Activated T-cell treated with anti-CD3 and anti-CD28 coated beads, Interleukin-2, amount 50 U/mL, for 24 hours (primary cell): ENCODE measurements around the gene SCGB1D1.
A peak's percentile ranks its signal among the peaks of the same experiment; 100 is the strongest.

Experiments used
- DNase-seq: peaks from one replicate; pipeline ENCODE4 v3.0.0-alpha.2; 2020
- H3K27ac Mint-ChIP-seq: 2 replicates; pipeline ENCODE4 v1.8.0; 2020; ENCODE audit warnings: mild to moderate bottlenecking, mixed read lengths
- H3K27me3 Mint-ChIP-seq: 2 replicates; pipeline ENCODE4 v1.8.0; 2020; ENCODE audit warnings: mixed read lengths
- H3K36me3 Mint-ChIP-seq: 2 replicates; pipeline ENCODE4 v1.8.0; 2020; ENCODE audit warnings: low read depth, mixed read lengths
- H3K4me1 Mint-ChIP-seq: 2 replicates; pipeline ENCODE4 v1.8.0; 2020; ENCODE audit warnings: low read depth, mixed read lengths
- H3K4me3 Mint-ChIP-seq: 2 replicates; pipeline ENCODE4 v1.8.0; 2020; ENCODE audit warnings: mild to moderate bottlenecking, moderate library complexity, mixed read lengths
- H3K9me3 Mint-ChIP-seq: 2 replicates; pipeline ENCODE4 v1.8.0; 2020; ENCODE audit warnings: mixed read lengths

The SCGB1D1 gene

GRCh38 chr11:62150887-62151736 is 38.9 kb upstream of the SCGB1D1 start:
- H3K4me3 Mint-ChIP-seq = no peak overlapping the region
- H3K36me3 Mint-ChIP-seq = peaks cover 78% of the 10 kb centered on the region
- no peaks in the 10 kb centered on the region for H3K4me1 Mint-ChIP-seq
- no peak overlapping the region for H3K27ac Mint-ChIP-seq
- no peaks in the 10 kb centered on the region for H3K9me3 Mint-ChIP-seq
- no peak for DNase-seq
- H3K27me3 Mint-ChIP-seq = no peaks in the 10 kb centered on the region

- Mint-ChIP-seq H3K27me3 (no peaks in the 10 kb centered on the region), H3K27ac (no peak overlapping the region), H3K4me3 (no peak overlapping the region), H3K36me3 (peaks cover 72% of the 10 kb centered on the region), H3K4me1 (no peaks in the 10 kb centered on the region), H3K9me3 (no peaks in the 10 kb centered on the region)
- DNase-seq = peak; percentile 24
These were observed 38.3 kb upstream of the SCGB1D1 start for GRCh38 chr11:62151737-62152102.

GRCh38 chr11:62152245-62153086 is 37.5 kb upstream of the SCGB1D1 start:
- DNase-seq = no peak
- no peaks in the 10 kb centered on the region for H3K27me3 Mint-ChIP-seq
- no peaks in the 10 kb centered on the region for H3K4me1 Mint-ChIP-seq
- no peaks in the 10 kb centered on the region for H3K9me3 Mint-ChIP-seq
- no peak overlapping the region for H3K4me3 Mint-ChIP-seq
- H3K36me3 Mint-ChIP-seq = peaks cover 64% of the 10 kb centered on the region
- no peak overlapping the region for H3K27ac Mint-ChIP-seq

GRCh38 chr11:62153087-62153395 is 37.0 kb upstream of the SCGB1D1 start:
- H3K9me3 Mint-ChIP-seq = no peaks in the 10 kb centered on the region
- no peak overlapping the region for H3K27ac Mint-ChIP-seq
- H3K27me3 Mint-ChIP-seq = no peaks in the 10 kb centered on the region
- H3K36me3 Mint-ChIP-seq = peaks cover 59% of the 10 kb centered on the region
- no peak for DNase-seq
- H3K4me1 Mint-ChIP-seq = no peaks in the 10 kb centered on the region
- no peak overlapping the region for H3K4me3 Mint-ChIP-seq

DNA sequence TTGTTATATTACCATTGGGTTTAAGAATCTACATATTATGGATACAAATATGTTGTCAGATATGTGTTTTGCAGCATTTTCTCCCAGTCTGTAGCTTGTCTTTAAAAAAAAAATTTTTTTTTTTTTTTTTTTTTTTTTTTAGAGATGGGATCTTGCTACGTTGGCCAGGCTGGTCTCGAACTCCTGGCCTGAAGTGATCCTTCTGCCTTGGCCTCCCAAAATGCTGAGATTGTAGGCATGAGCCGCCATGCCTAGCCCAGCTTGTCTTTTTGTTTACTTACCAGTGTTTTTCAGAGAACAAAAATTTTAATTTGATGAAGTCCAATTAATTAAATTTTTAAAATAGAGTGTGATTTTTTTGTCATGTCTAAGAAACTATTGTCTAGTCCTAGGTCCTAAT is 36.4 kb upstream of the SCGB1D1 start:
- Mint-ChIP-seq H3K4me1 (no peaks in the 10 kb centered on the region), H3K27me3 (no peaks in the 10 kb centered on the region), H3K27ac (no peak overlapping the region), H3K36me3 (peaks cover 55% of the 10 kb centered on the region), H3K4me3 (no peak overlapping the region), H3K9me3 (no peaks in the 10 kb centered on the region)
- no peak for DNase-seq

- Mint-ChIP-seq H3K27ac (no peak overlapping the region), H3K9me3 (no peaks in the 10 kb centered on the region), H3K4me3 (no peak overlapping the region), H3K27me3 (peaks cover 32% of the 10 kb centered on the region), H3K4me1 (no peaks in the 10 kb centered on the region), H3K36me3 (peaks cover 17% of the 10 kb centered on the region)
- DNase-seq = no peak
These were observed 32.4 kb upstream of the SCGB1D1 start for GRCh38 chr11:62157603-62158002.

DNA sequence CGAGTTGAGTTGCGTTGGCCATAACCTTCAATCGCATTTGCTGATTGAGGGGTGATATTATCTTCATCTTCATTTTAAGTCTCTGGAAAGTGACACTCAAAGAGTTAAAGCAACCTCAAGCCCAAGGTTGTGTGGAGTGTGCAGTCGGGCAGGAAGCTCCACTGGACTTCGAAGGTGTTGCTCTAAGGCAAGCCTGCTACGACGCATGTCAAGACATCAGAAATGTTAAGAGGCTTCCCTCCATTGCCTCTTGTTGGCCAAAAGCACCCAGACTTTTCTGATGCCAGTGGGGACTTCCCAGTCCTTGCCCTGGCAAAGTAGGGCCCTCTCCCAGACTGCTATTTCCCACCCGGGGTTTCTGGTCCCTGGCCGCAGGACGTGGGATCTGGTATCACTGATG is 23.6 kb upstream of the SCGB1D1 start:
- peaks cover 3% of the 10 kb centered on the region for H3K4me1 Mint-ChIP-seq
- DNase-seq = no peak
- H3K27me3 Mint-ChIP-seq = peaks cover 44% of the 10 kb centered on the region
- H3K9me3 Mint-ChIP-seq = no peaks in the 10 kb centered on the region
- H3K36me3 Mint-ChIP-seq = no peaks in the 10 kb centered on the region
- no peak overlapping the region for H3K4me3 Mint-ChIP-seq
- H3K27ac Mint-ChIP-seq = no peak overlapping the region

DNA sequence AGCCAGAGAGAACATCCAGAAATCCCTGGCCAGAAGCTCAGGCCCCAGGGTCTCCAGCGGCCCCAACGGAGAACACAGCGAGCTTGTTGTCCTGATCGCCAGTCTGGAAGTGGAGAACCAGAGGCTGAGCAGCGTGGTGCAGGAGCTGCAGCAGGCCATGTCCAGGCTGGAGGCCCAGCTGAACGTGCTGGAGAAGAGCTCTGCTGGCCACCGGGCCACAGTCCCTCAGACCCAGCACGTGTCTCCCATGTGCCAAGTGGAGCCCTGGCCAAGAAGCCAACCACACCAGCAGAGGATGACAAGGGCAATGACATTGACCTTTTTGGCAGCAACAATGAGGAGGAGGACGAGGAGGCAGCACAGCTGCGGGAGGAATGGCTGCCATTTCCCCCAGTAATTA is 20.6 kb upstream of the SCGB1D1 start:
- H3K9me3 Mint-ChIP-seq = no peaks in the 10 kb centered on the region
- peaks cover 5% of the 10 kb centered on the region for H3K4me1 Mint-ChIP-seq
- DNase-seq = no peak
- H3K27me3 Mint-ChIP-seq = peaks cover 47% of the 10 kb centered on the region
- no peaks in the 10 kb centered on the region for H3K36me3 Mint-ChIP-seq
- no peak overlapping the region for H3K27ac Mint-ChIP-seq
- no peak overlapping the region for H3K4me3 Mint-ChIP-seq

GRCh38 chr11:62169935-62170334 is 20.1 kb upstream of the SCGB1D1 start:
- Mint-ChIP-seq H3K4me3 (no peak overlapping the region), H3K27ac (no peak overlapping the region), H3K4me1 (peaks cover 5% of the 10 kb centered on the region), H3K9me3 (no peaks in the 10 kb centered on the region), H3K27me3 (peaks cover 51% of the 10 kb centered on the region), H3K36me3 (no peaks in the 10 kb centered on the region)
- no peak for DNase-seq

GRCh38 chr11:62171261-62171723 is 18.7 kb upstream of the SCGB1D1 start:
- Mint-ChIP-seq H3K36me3 (no peaks in the 10 kb centered on the region), H3K27me3 (peaks cover 51% of the 10 kb centered on the region), H3K4me1 (peaks cover 5% of the 10 kb centered on the region), H3K9me3 (no peaks in the 10 kb centered on the region), H3K4me3 (no peak overlapping the region), H3K27ac (no peak overlapping the region)
- DNase-seq = peak; percentile 67

- Mint-ChIP-seq H3K36me3 (no peaks in the 10 kb centered on the region), H3K9me3 (no peaks in the 10 kb centered on the region), H3K27me3 (peaks cover 52% of the 10 kb centered on the region), H3K4me3 (no peak overlapping the region), H3K27ac (no peak overlapping the region), H3K4me1 (peaks cover 5% of the 10 kb centered on the region)
- no peak for DNase-seq
These were observed 17.7 kb upstream of the SCGB1D1 start for GRCh38 chr11:62172294-62172693.

DNA sequence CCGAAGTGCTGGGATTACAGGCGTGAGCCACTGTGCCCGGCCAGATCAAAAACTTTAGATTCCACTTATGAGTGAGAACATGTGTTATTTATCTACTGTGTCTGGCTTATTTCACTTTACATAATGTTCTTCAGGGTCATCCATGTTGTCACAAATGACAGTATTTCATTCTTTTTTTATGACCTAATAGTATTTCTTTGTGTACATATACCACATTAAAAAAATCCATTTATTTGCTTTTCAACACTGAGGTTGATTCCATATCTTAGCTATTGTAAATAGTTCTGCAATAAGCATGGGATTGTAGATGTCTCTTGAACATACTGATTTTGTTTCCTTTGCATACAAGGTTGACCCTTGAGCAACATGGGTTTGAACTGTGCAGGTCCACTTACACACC is 13.2 kb upstream of the SCGB1D1 start:
- Mint-ChIP-seq H3K27me3 (peaks cover 30% of the 10 kb centered on the region), H3K4me3 (no peak overlapping the region), H3K27ac (no peak overlapping the region), H3K9me3 (no peaks in the 10 kb centered on the region), H3K4me1 (no peaks in the 10 kb centered on the region), H3K36me3 (no peaks in the 10 kb centered on the region)
- no peak for DNase-seq

DNA sequence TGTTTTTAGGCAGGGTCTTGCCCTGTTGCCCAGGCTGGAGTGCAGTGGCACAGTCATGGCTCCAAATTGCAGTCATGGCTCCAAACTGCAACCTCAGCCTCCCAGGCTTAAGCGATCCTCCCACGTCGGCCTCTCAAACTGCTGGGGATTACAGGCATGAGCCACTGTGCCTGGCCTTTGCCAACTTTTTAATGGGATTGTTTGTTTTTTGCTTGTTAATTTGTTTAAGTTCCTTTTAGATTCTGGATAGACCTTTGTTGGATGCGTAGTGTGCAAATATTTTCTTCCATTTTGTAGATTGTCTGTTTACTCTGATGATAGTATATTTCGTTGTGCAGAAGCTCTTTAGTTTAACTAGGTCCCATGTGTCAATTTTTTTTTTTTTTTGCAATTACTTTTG is 10.0 kb upstream of the SCGB1D1 start:
- H3K4me3 Mint-ChIP-seq = no peak overlapping the region
- H3K36me3 Mint-ChIP-seq = no peaks in the 10 kb centered on the region
- no peaks in the 10 kb centered on the region for H3K9me3 Mint-ChIP-seq
- no peak overlapping the region for H3K27ac Mint-ChIP-seq
- no peak for DNase-seq
- no peaks in the 10 kb centered on the region for H3K4me1 Mint-ChIP-seq
- peaks cover 24% of the 10 kb centered on the region for H3K27me3 Mint-ChIP-seq

- Mint-ChIP-seq H3K4me3 (no peak overlapping the region), H3K27ac (no peak overlapping the region), H3K4me1 (no peaks in the 10 kb centered on the region), H3K27me3 (peaks cover 31% of the 10 kb centered on the region), H3K36me3 (no peaks in the 10 kb centered on the region), H3K9me3 (no peaks in the 10 kb centered on the region)
- DNase-seq = no peak
These were observed 8.9 kb upstream of the SCGB1D1 start for GRCh38 chr11:62181097-62181496.
